Activated naive CD4-positive, alpha-beta T cell treated with anti-CD3 and anti-CD28 coated beads, Interleukin-2, amount 50 U/mL, for 72 hours (primary cell): Measurements from ENCODE around the gene SV2C. TPM values are rescaled to one million over a fixed set of nuclear protein-coding genes. Genes with fewer than 3 reads are reported as not detected.

ENCODE experiments used
- ATAC-seq, 2 donors: fragments of 150-1000 bp; cut with Tn5 transposase; 2 replicates each; pipeline ENCODE4 v1.10.0; 2021; ENCODE audit warnings: mild to moderate bottlenecking in 2 of 2, moderate library complexity in 2 of 2
- DNase-seq, 2 donors: peaks; one replicate each; pipeline ENCODE4 v3.0.0; 2021 to 2022; ENCODE audit warnings: low spot score in 2 of 2
- H3K27ac Mint-ChIP-seq, 2 donors: one replicate each; pipeline ENCODE4 v1.8.0; 2022; ENCODE audit warnings: mild to moderate bottlenecking in 2 of 2, mixed read lengths in 2 of 2
- H3K36me3 Mint-ChIP-seq, 2 donors: one replicate each; pipeline ENCODE4 v1.8.0; 2022; ENCODE audit warnings: mixed read lengths in 2 of 2
- H3K9me3 Mint-ChIP-seq, 2 donors: one replicate each; pipeline ENCODE4 v1.8.0; 2022; ENCODE audit warnings: mixed read lengths in 2 of 2
- total RNA-seq, 2 donors: library from RNA; stranded (reverse); gene quantifications; one replicate each; pipeline ENCODE4 v1.2.3, GENCODE V29; 2022

The SV2C gene
- total RNA-seq, 2 donors from 2014 or later = 0.88 TPM; not detected in 1

GRCh38 chr5:76379855-76380254 is 296.7 kb downstream of the SV2C start:
- H3K27ac Mint-ChIP-seq = no peak overlapping the region

GRCh38 chr5:76380346-76381066 is 297.3 kb downstream of the SV2C start:
- ATAC-seq (no peak), DNase-seq (no peak)
- H3K27ac Mint-ChIP-seq = no peak overlapping the region

More at GRCh38 chr5:76379855-76380254, 296.7 kb downstream of the SV2C start:
- DNase-seq (no peak), ATAC-seq (no peak)
- Mint-ChIP-seq H3K36me3 (no peaks in the 10 kb centered on the region), H3K9me3 (no peaks in the 10 kb centered on the region)

GRCh38 chr5:76383126-76383832 is 300.1 kb downstream of the SV2C start:
- Mint-ChIP-seq H3K27ac (no peak overlapping the region), H3K9me3 (no peaks in the 10 kb centered on the region), H3K36me3 (no peaks in the 10 kb centered on the region)
- ATAC-seq = no peak
- no peak for DNase-seq

More at GRCh38 chr5:76380346-76381066, 297.3 kb downstream of the SV2C start:
- Mint-ChIP-seq H3K9me3 (no peaks in the 10 kb centered on the region), H3K36me3 (no peaks in the 10 kb centered on the region)

GRCh38 chr5:76384189-76384588 is 301.0 kb downstream of the SV2C start:
- H3K36me3 Mint-ChIP-seq = no peaks in the 10 kb centered on the region
- H3K9me3 Mint-ChIP-seq = no peaks in the 10 kb centered on the region
- no peak for ATAC-seq
- DNase-seq = no peak
- no peak overlapping the region for H3K27ac Mint-ChIP-seq

GRCh38 chr5:76384705-76385104 is 301.5 kb downstream of the SV2C start:
- Mint-ChIP-seq H3K36me3 (no peaks in the 10 kb centered on the region), H3K27ac (no peak overlapping the region), H3K9me3 (no peaks in the 10 kb centered on the region)
- no peak for DNase-seq
- peak in 1 of 2 donors; percentile 50 for ATAC-seq

GRCh38 chr5:76385540-76385939 is 302.4 kb downstream of the SV2C start:
- Mint-ChIP-seq H3K9me3 (no peaks in the 10 kb centered on the region), H3K36me3 (no peaks in the 10 kb centered on the region), H3K27ac (no peak overlapping the region)
- DNase-seq = no peak
- ATAC-seq = no peak

GRCh38 chr5:76386360-76386759 is 303.2 kb downstream of the SV2C start:
- H3K36me3 Mint-ChIP-seq = peaks cover 0 to 7% of the 10 kb centered on the region in 2 donors
- ATAC-seq = no peak
- no peaks in the 10 kb centered on the region for H3K9me3 Mint-ChIP-seq
- DNase-seq = no peak
- H3K27ac Mint-ChIP-seq = no peak overlapping the region

- H3K9me3 Mint-ChIP-seq = no peaks in the 10 kb centered on the region
- ATAC-seq (no peak), DNase-seq (no peak)
- H3K27ac Mint-ChIP-seq = no peak overlapping the region
- peaks cover 0 to 9% of the 10 kb centered on the region in 2 donors for H3K36me3 Mint-ChIP-seq
Measured at GRCh38 chr5:76388236-76388635, 305.1 kb downstream of the SV2C start.

GRCh38 chr5:76388791-76389512 is 305.8 kb downstream of the SV2C start:
- DNase-seq (no peak), ATAC-seq (no peak)
- no peak overlapping the region for H3K27ac Mint-ChIP-seq
- H3K9me3 Mint-ChIP-seq = no peaks in the 10 kb centered on the region
- peaks cover 0 to 9% of the 10 kb centered on the region in 2 donors for H3K36me3 Mint-ChIP-seq

- ATAC-seq (no peak), DNase-seq (no peak)
- no peaks in the 10 kb centered on the region for H3K9me3 Mint-ChIP-seq
- peak overlapping the region in 1 of 2 donors; percentile 28 for H3K27ac Mint-ChIP-seq
- H3K36me3 Mint-ChIP-seq = peaks cover 0 to 9% of the 10 kb centered on the region in 2 donors
Measured at GRCh38 chr5:76389513-76390154, 306.5 kb downstream of the SV2C start.

GRCh38 chr5:76391014-76391413 is 307.8 kb downstream of the SV2C start:
- Mint-ChIP-seq H3K36me3 (peaks cover 0 to 9% of the 10 kb centered on the region in 2 donors), H3K9me3 (no peaks in the 10 kb centered on the region)

GRCh38 chr5:76393035-76393680 is 310.0 kb downstream of the SV2C start:
- Mint-ChIP-seq H3K27ac (peak overlapping the region; percentile 10 to 80), H3K9me3 (no peaks in the 10 kb centered on the region), H3K36me3 (peaks cover 0 to 9% of the 10 kb centered on the region in 2 donors)
- ATAC-seq (peak in 1 of 2 donors; percentile 74), DNase-seq (no peak)

More at GRCh38 chr5:76391014-76391413, 307.8 kb downstream of the SV2C start:
- DNase-seq = no peak
- ATAC-seq = peak in 1 of 2 donors; percentile 34
- no peak overlapping the region for H3K27ac Mint-ChIP-seq

- H3K27ac Mint-ChIP-seq = no peak overlapping the region
- H3K9me3 Mint-ChIP-seq = no peaks in the 10 kb centered on the region
- DNase-seq (no peak), ATAC-seq (no peak)
- H3K36me3 Mint-ChIP-seq = no peaks in the 10 kb centered on the region
Measured at GRCh38 chr5:76397200-76397599, 314.0 kb downstream of the SV2C start.

- no peak for DNase-seq
Measured at GRCh38 chr5:76399268-76399667, 316.1 kb downstream of the SV2C start.

GRCh38 chr5:76400466-76400865 is 317.3 kb downstream of the SV2C start:
- Mint-ChIP-seq H3K27ac (no peak overlapping the region), H3K36me3 (peaks cover 0 to 11% of the 10 kb centered on the region in 2 donors), H3K9me3 (no peaks in the 10 kb centered on the region)
- no peak for DNase-seq
- no peak for ATAC-seq

More at GRCh38 chr5:76399268-76399667, 316.1 kb downstream of the SV2C start:
- no peak for ATAC-seq
- H3K9me3 Mint-ChIP-seq = no peaks in the 10 kb centered on the region
- no peak overlapping the region for H3K27ac Mint-ChIP-seq
- H3K36me3 Mint-ChIP-seq = peaks cover 0 to 11% of the 10 kb centered on the region in 2 donors

GRCh38 chr5:76401801-76402250 is 318.6 kb downstream of the SV2C start:
- peak overlapping the region in 1 of 2 donors; percentile 100 for H3K27ac Mint-ChIP-seq
- DNase-seq (no peak), ATAC-seq (no peak)
- H3K9me3 Mint-ChIP-seq = no peaks in the 10 kb centered on the region
- peaks cover 0 to 11% of the 10 kb centered on the region in 2 donors for H3K36me3 Mint-ChIP-seq
